ENCODE data around the gene CBL. TPM values are rescaled to one million over a fixed set of nuclear protein-coding genes. Genes with fewer than 3 reads are reported as not detected.
"Not testable (repeated sequence)": the region's sequence is repeated elsewhere in the genome, so short reads cannot be mapped to it uniquely, and the experiment has no call there.

CBL gene
- polyA plus RNA-seq, 4 donors, result 2.2 to 10.1 (median 4.3) TPM

DNA sequence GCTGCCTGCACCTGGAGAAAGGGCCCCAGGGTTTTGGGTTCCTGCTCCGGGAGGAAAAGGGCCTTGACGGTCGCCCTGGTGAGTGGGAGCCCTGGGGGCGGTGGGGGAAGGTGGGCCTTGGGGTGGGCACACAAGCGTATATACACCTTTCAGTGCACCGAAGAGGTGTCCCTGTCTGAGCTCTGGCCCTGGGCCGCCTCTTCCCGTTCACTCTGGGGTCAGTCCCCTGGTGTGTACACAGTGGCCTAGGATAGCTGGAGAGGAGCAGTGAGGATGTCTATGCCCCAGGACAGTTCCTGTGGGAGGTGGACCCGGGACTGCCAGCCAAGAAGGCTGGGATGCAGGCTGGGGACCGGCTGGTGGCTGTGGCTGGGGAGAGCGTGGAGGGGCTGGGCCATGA, 18.1 kb upstream of the CBL start:
- peaks cover 0 to 38% (median 4%) of the 10 kb centered on the region in 3 donors for H3K4me1 ChIP-seq (ENCODE audit: control insufficient read depth in 3 of 3, insufficient read depth in 2 of 3, low read depth in 1 of 3, low read length in 2 of 3)
- no peaks in the 10 kb centered on the region for H3K27me3 ChIP-seq (ENCODE audit: control insufficient read depth in 3 of 3, insufficient read depth in 3 of 3, low read length in 3 of 3)
- no peak overlapping the region for H3K27ac ChIP-seq (ENCODE audit: low read depth in 1 of 3, low read length in 2 of 3)
- H3K4me3 ChIP-seq (ENCODE audit: low read depth in 1 of 3, low read length in 3 of 3), result no peak overlapping the region
- no peak for FAIRE-seq
- H3K9me3 ChIP-seq (ENCODE audit: control insufficient read depth in 2 of 2, insufficient read depth in 1 of 2, low read depth in 1 of 2, low read length in 1 of 2), result no peaks in the 10 kb centered on the region
- peaks cover 0 to 47% (median 0%) of the 10 kb centered on the region in 3 donors for H3K36me3 ChIP-seq (ENCODE audit: control insufficient read depth in 3 of 3, insufficient read depth in 2 of 3, low read depth in 1 of 3, low read length in 3 of 3)
- no peak for DNase-seq
- 80 to 88% (median 84%) methylated on average over 11 of the region's 11 CpGs for WGBS, 3 donors

GRCh38 chr11:119188887-119189286, 17.3 kb upstream of the CBL start:
- Histone ChIP-seq H3K4me3 (ENCODE audit: low read depth in 1 of 3, low read length in 3 of 3) (no peak overlapping the region), H3K36me3 (ENCODE audit: control insufficient read depth in 3 of 3, insufficient read depth in 2 of 3, low read depth in 1 of 3, low read length in 3 of 3) (peaks cover 0 to 43% (median 0%) of the 10 kb centered on the region in 3 donors), H3K4me1 (ENCODE audit: control insufficient read depth in 3 of 3, insufficient read depth in 2 of 3, low read depth in 1 of 3, low read length in 2 of 3) (peaks cover 0 to 38% (median 4%) of the 10 kb centered on the region in 3 donors), H3K27ac (ENCODE audit: low read depth in 1 of 3, low read length in 2 of 3) (no peak overlapping the region), H3K27me3 (ENCODE audit: control insufficient read depth in 3 of 3, insufficient read depth in 3 of 3, low read length in 3 of 3) (no peaks in the 10 kb centered on the region), H3K9me3 (ENCODE audit: control insufficient read depth in 2 of 2, insufficient read depth in 1 of 2, low read depth in 1 of 2, low read length in 1 of 2) (no peaks in the 10 kb centered on the region)
- FAIRE-seq, result no peak
- WGBS, 3 donors, result 61 to 77% (median 76%) methylated on average over 8 of the region's 8 CpGs
- DNase-seq, result no peak

- FAIRE-seq (no peak), DNase-seq (peak in 1 of 2 donors; percentile 22)
- Histone ChIP-seq H3K4me3 (ENCODE audit: low read depth in 1 of 3, low read length in 3 of 3) (no peak overlapping the region), H3K27ac (ENCODE audit: low read depth in 1 of 3, low read length in 2 of 3) (no peak overlapping the region), H3K9me3 (ENCODE audit: control insufficient read depth in 2 of 2, insufficient read depth in 1 of 2, low read depth in 1 of 2, low read length in 1 of 2) (no peaks in the 10 kb centered on the region), H3K4me1 (ENCODE audit: control insufficient read depth in 3 of 3, insufficient read depth in 2 of 3, low read depth in 1 of 3, low read length in 2 of 3) (peaks cover 0 to 38% (median 4%) of the 10 kb centered on the region in 3 donors), H3K36me3 (ENCODE audit: control insufficient read depth in 3 of 3, insufficient read depth in 2 of 3, low read depth in 1 of 3, low read length in 3 of 3) (peaks cover 0 to 41% (median 0%) of the 10 kb centered on the region in 3 donors), H3K27me3 (ENCODE audit: control insufficient read depth in 3 of 3, insufficient read depth in 3 of 3, low read length in 3 of 3) (no peaks in the 10 kb centered on the region)
- WGBS, 3 donors, result 52 to 73% (median 69%) methylated on average over 3 to 4 of the region's 4 CpGs
These were observed 16.7 kb upstream of the CBL start for GRCh38 chr11:119189393-119189792.

DNA sequence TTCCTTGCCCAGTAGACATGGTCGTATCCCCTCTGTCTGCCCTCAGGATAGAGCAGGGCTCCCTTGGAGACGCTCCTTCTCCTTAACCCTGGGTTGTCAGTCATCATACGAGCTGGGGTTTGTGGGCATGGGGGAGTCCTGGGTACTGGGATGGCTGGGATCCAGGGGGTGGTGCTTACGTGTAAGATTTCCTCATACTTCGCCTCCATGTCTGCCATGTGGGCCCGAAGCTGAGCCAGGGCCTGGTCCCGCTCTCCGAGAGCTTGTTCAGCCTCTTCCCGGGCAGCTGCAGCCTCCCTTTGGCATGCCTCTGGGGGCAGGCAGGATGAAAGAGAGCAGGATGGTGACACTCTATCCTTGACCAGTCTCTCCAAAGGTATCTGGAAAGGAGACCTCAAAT, 15.6 kb upstream of the CBL start:
- H3K36me3 ChIP-seq (ENCODE audit: control insufficient read depth in 3 of 3, insufficient read depth in 2 of 3, low read depth in 1 of 3, low read length in 3 of 3), result peaks cover 0 to 41% (median 0%) of the 10 kb centered on the region in 3 donors
- no peaks in the 10 kb centered on the region for H3K27me3 ChIP-seq (ENCODE audit: control insufficient read depth in 3 of 3, insufficient read depth in 3 of 3, low read length in 3 of 3)
- DNase-seq, result no peak
- peak overlapping the region in 1 of 3 donors; percentile 8 for H3K27ac ChIP-seq (ENCODE audit: low read depth in 1 of 3, low read length in 2 of 3)
- WGBS, 3 donors, result 83 to 87% (median 85%) methylated on average over 9 of the region's 9 CpGs
- peaks cover 0 to 35% (median 4%) of the 10 kb centered on the region in 3 donors for H3K4me1 ChIP-seq (ENCODE audit: control insufficient read depth in 3 of 3, insufficient read depth in 2 of 3, low read depth in 1 of 3, low read length in 2 of 3)
- FAIRE-seq, result no peak
- H3K4me3 ChIP-seq (ENCODE audit: low read depth in 1 of 3, low read length in 3 of 3), result no peak overlapping the region
- no peaks in the 10 kb centered on the region for H3K9me3 ChIP-seq (ENCODE audit: control insufficient read depth in 2 of 2, insufficient read depth in 1 of 2, low read depth in 1 of 2, low read length in 1 of 2)

- Histone ChIP-seq H3K36me3 (ENCODE audit: control insufficient read depth in 3 of 3, insufficient read depth in 2 of 3, low read depth in 1 of 3, low read length in 3 of 3) (peaks cover 0 to 41% (median 0%) of the 10 kb centered on the region in 3 donors), H3K4me1 (ENCODE audit: control insufficient read depth in 3 of 3, insufficient read depth in 2 of 3, low read depth in 1 of 3, low read length in 2 of 3) (peaks cover 0 to 31% (median 4%) of the 10 kb centered on the region in 3 donors)
- not testable (repeated sequence) for FAIRE-seq; H3K9me3 ChIP-seq (ENCODE audit: control insufficient read depth in 2 of 2, insufficient read depth in 1 of 2, low read depth in 1 of 2, low read length in 1 of 2); H3K27me3 ChIP-seq (ENCODE audit: control insufficient read depth in 3 of 3, insufficient read depth in 3 of 3, low read length in 3 of 3); H3K4me3 ChIP-seq (ENCODE audit: low read depth in 1 of 3, low read length in 3 of 3); H3K27ac ChIP-seq (ENCODE audit: low read depth in 1 of 3, low read length in 2 of 3)
- 60 to 83% (median 77%) methylated on average over 14 of the region's 14 CpGs for WGBS, 3 donors
- DNase-seq, result peak in 1 of 2 donors; percentile 62
These were observed 14.9 kb upstream of the CBL start for GRCh38 chr11:119191265-119191664.

DNA sequence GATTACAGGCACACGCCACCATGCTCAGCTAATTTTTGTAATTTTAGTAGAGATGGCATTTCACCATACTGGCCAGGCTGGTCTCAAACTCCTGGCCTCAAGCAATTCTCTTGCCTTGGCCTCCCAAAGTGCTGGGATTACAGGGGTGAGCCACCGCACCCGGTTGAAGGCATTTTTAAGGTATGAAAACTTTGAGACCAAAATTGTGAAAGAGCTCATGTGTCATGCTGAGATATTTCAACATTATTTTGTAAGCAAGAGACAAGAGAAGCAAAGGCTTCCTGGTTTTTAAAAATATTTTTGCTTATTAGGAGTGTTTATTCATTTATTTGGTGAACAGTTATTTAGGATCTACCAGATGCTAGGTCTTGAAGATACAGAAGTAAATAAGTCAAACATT, 14.0 kb upstream of the CBL start:
- peaks cover 0 to 30% (median 3%) of the 10 kb centered on the region in 3 donors for H3K4me1 ChIP-seq (ENCODE audit: control insufficient read depth in 3 of 3, insufficient read depth in 2 of 3, low read depth in 1 of 3, low read length in 2 of 3)
- H3K36me3 ChIP-seq (ENCODE audit: control insufficient read depth in 3 of 3, insufficient read depth in 2 of 3, low read depth in 1 of 3, low read length in 3 of 3), result peaks cover 0 to 39% (median 0%) of the 10 kb centered on the region in 3 donors
- no peaks in the 10 kb centered on the region for H3K27me3 ChIP-seq (ENCODE audit: control insufficient read depth in 3 of 3, insufficient read depth in 3 of 3, low read length in 3 of 3)
- no peaks in the 10 kb centered on the region for H3K9me3 ChIP-seq (ENCODE audit: control insufficient read depth in 2 of 2, insufficient read depth in 1 of 2, low read depth in 1 of 2, low read length in 1 of 2)
- DNase-seq (no peak), FAIRE-seq (no peak)
- H3K27ac ChIP-seq (ENCODE audit: low read depth in 1 of 3, low read length in 2 of 3), result no peak overlapping the region
- H3K4me3 ChIP-seq (ENCODE audit: low read depth in 1 of 3, low read length in 3 of 3), result no peak overlapping the region
- WGBS, 3 donors, result 92 to 95% (median 94%) methylated on average over 3 of the region's 3 CpGs

- Histone ChIP-seq H3K9me3 (ENCODE audit: control insufficient read depth in 2 of 2, insufficient read depth in 1 of 2, low read depth in 1 of 2, low read length in 1 of 2) (no peaks in the 10 kb centered on the region), H3K27ac (ENCODE audit: low read depth in 1 of 3, low read length in 2 of 3) (no peak overlapping the region), H3K27me3 (ENCODE audit: control insufficient read depth in 3 of 3, insufficient read depth in 3 of 3, low read length in 3 of 3) (no peaks in the 10 kb centered on the region), H3K4me3 (ENCODE audit: low read depth in 1 of 3, low read length in 3 of 3) (no peak overlapping the region), H3K4me1 (ENCODE audit: control insufficient read depth in 3 of 3, insufficient read depth in 2 of 3, low read depth in 1 of 3, low read length in 2 of 3) (peaks cover 0 to 21% (median 2%) of the 10 kb centered on the region in 3 donors), H3K36me3 (ENCODE audit: control insufficient read depth in 3 of 3, insufficient read depth in 2 of 3, low read depth in 1 of 3, low read length in 3 of 3) (peaks cover 0 to 39% (median 0%) of the 10 kb centered on the region in 3 donors)
- DNase-seq, result no peak
- FAIRE-seq, result no peak
- 85 to 90% (median 88%) methylated on average over 5 of the region's 5 CpGs for whole genome bisulfite sequencing, 3 donors
These were observed 13.1 kb upstream of the CBL start for GRCh38 chr11:119193001-119193400.

DNA sequence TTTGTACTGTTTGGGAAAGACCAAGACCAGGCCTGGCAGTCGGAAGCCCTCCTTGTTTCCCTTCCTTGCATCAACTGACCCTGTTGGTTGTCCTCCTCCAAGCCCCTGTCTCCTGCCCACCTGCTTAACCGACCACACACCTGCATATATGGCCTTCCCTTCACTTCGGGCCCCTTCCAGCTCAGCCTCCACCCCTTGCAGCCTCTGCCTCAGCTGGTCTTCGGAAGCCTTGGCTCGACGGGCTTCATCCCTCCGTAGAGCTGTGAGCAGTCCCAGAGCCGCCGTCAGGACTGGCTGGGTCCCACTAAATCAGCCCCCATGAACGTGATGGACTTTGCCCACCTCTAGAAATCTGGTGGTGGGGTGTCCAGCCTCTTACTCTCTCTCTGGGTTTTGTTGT, 12.5 kb upstream of the CBL start:
- WGBS, 3 donors, result 78 to 87% (median 83%) methylated on average over 10 of the region's 10 CpGs
- Histone ChIP-seq H3K4me1 (ENCODE audit: control insufficient read depth in 3 of 3, insufficient read depth in 2 of 3, low read depth in 1 of 3, low read length in 2 of 3) (peaks cover 0 to 16% (median 2%) of the 10 kb centered on the region in 3 donors), H3K4me3 (ENCODE audit: low read depth in 1 of 3, low read length in 3 of 3) (no peak overlapping the region), H3K9me3 (ENCODE audit: control insufficient read depth in 2 of 2, insufficient read depth in 1 of 2, low read depth in 1 of 2, low read length in 1 of 2) (no peaks in the 10 kb centered on the region), H3K27me3 (ENCODE audit: control insufficient read depth in 3 of 3, insufficient read depth in 3 of 3, low read length in 3 of 3) (no peaks in the 10 kb centered on the region), H3K27ac (ENCODE audit: low read depth in 1 of 3, low read length in 2 of 3) (no peak overlapping the region), H3K36me3 (ENCODE audit: control insufficient read depth in 3 of 3, insufficient read depth in 2 of 3, low read depth in 1 of 3, low read length in 3 of 3) (peaks cover 0 to 33% (median 0%) of the 10 kb centered on the region in 3 donors)
- FAIRE-seq (no peak), DNase-seq (no peak)

Measured in small intestine (tissue), 7 donors.